Activated T-cell treated with anti-CD3 and anti-CD28 coated beads for 4 hours (primary cell): Measurements from ENCODE around the gene LAMC3.

Experiments used
- DNase-seq: peaks from one replicate; pipeline ENCODE4 v3.0.0-alpha.2; 2020

The LAMC3 gene

DNA sequence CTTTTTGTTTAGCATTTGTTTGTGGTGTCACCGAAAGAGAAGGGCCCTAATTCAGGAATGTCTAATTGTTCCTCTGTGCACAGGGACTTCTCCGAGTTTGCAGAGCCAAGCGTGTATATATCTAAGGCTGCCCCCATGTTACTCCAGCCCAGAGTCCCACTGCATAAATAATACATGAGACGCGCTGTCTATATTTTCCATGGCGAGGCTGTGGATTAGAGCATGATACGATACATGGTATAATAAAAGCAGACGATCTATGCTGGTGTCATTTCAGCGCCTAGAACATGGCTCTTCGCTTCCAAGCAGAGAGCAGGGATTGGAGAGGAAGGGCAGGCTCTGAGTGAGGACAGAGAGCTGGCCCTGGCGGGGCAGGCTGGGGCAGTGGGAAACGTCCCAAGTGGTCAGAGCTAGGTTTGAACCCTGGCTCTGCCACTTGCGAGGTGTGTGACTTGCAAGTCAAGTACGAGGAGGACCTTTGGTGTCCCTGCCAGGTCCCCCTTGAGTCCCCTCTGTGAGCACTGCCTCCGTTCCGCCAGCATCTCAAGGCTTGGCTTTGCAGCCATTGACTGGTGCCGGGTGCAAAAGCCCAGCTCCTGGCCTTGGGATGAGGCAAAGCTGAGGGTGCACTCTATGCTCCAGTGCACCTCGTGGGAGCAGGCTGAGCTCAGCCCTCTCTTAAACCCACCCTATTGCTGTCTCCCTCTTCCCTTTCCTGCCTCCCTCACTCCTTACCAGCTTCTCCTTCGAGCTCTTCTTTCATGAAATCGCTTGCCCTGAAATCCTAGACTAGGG, 29.2 kb upstream of the LAMC3 start:
- DNase-seq, result no peak

DNA sequence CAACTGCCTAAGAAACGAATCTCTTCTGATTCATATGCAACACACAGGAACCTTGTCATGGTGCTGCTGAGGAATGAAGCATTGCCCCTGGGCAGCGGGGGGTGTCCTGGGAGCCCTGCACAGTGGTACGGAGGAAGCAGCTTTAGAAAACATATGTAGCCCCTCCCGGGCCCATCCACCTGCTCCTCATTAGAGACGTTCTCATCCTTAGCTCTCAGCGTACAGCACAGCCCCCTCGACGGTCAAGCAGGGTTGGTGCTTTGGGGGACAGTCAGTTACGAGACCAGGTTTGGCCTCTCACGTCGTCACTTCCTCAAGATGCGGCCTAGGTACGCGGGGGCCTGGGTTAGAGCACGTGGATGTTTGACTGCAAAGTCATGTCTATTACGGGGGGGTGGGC, 28.4 kb upstream of the LAMC3 start:
- DNase-seq, result no peak

DNA sequence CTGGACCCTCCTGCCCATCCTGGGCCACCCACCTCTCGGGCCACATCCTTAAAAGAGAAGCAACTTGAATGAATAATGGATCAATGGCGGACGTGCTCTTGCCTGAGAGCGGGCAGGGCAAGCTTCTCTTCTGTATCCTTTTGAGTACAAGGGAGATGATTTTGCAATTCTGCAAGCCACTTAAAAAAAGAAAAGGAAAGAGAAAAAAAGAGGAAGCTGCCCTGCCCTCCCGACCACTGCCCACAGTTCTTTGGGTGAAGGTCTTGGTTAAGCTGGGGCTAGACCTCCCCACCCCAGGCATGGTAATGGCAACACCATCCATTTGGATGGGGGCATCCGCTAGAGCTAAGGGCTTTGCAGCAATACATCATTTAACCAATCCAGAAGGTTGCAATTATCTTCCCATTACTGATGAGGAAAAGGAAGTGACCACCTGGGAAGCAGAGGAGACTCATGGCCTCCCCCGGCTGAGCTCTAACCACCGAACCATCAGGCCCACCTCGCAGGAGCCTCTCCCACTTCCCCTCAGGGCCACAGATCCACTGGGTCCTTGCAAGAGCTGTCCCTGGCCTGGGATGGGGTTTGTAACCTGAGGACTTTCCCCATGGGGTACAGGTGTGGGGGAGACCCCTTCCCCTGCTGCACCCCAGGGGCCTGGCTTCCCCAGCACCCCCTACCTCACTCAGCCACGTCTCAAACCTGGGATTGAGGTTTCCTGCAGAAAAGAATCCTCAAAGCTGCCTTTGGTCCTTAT, 27.8 kb upstream of the LAMC3 start:
- no peak for DNase-seq

DNA sequence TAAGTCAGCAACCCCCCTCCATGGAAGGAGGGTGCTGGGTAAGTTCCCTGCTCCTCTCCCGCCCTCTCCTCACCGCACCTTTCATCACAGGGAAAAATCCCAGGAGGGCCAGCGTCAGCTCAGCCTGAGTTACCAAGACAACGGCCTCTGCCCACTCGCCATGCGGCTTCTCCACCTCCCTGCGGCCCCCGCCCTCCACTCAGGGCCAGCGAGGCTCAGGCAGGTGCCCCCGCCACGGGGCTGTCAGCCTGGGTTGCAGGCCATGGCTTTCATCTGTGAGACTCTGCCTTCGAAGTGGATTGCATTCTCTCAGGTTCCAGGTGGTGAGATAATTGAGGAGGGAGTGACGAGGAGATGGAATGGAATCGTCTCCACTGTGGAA, 27.2 kb upstream of the LAMC3 start:
- no peak for DNase-seq

DNA sequence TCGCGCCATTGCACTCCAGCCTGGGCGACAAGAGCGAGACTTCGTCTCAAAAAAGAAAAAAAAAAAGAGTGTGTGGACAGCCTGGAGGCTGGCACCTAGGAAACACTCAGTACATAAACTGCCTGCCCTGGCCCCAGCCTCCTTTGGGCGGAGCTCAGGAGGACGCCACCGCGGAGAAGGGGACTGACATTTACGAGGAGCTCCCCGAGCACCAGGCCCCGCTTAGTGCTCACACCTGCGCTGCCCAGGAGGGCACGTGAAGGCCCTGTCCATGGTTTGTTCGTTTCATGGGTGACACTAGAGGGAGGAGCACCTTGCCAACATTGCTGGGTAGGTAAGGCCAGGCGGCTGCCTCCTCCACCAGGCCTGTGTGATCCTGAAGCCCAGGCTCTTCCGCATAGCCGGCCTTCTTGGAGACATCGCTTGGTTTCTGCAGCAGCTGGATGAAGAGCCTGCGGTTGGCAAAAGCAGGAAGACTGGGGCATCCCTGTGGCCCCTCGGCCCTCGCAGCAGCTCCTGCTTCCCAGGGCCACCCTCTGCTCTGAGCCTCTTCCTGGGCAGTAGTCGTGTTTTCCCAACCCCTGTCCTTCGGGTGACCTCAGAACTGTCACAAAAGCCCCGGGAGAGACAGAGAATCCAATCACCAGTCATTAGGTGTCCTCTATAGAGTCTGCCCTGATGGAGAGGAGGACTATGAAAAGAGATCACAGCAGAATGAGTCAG, 26.2 kb upstream of the LAMC3 start:
- no peak for DNase-seq

DNA sequence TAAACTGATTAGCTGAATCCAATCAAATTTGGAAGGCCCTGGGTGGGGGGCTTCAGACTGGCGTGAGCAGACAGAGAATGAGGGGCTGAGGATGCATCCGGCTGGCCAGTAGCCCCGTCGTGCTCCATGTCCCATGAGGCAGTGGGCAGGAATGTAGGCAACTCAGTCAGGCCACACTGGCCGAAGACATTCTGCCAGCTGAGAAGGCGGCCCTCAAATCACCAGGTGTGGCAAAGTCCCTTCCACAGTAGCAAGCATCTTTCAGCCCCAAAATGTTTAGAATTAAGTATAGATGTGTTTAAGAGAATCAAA, 25.7 kb upstream of the LAMC3 start:
- no peak for DNase-seq

DNA sequence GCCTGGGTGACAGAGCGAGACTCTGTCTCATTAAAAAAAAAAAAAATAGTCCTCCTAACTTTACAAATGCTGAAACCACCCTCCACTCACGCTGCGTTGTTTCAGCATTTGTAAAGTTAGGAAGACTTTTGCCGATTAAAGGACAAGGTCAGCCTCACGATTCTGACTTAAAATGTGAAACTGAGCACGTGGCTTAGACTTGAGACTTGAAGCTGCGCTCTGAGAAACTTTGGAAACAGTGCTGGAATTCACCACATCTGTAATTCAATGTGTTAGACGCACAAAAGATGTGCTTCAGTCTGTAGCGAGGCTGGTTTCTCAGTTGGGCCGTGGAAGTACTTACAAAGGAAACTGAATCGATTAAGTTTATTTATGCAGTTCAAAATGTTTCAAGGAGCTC, 25.0 kb upstream of the LAMC3 start:
- no peak for DNase-seq

DNA sequence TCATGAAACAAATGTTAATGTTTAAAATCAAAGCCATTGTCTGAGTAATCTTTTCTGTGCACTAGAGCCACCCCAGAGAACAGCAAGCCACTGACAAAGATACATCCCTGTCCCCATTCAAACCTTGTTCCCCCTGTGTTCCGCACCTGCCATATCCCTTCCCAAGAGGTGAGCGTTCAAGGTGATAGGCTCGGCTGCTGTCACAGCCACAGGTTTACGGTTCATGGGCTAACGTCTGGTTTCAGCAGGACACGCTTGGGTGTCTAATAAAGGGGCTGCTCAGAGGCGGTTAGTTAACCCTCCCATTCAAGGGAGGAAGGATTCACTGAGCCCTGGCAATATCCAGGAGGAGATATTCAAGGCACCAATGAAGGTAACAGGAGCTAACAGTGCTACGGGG, 24.5 kb upstream of the LAMC3 start:
- DNase-seq, result no peak

DNA sequence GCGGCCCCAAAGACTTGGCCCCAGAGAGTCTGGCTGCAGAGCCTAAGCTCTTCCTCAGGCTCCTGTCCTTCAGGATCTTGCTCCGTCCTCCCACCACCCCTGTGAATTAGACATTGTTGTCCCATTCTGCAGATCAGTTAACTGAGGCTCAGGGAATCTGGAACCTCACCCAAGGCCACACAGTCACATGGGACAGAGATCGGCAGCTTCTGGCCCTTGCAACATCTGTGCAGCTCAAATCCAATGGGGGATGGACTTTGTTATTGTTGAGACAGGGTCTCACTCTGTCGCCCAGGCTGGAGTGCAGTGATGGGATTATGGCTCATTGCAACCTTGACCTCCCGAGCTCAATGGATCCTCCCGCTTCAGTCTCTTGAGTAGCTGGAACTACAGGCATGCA, 23.9 kb upstream of the LAMC3 start:
- DNase-seq, result no peak

DNA sequence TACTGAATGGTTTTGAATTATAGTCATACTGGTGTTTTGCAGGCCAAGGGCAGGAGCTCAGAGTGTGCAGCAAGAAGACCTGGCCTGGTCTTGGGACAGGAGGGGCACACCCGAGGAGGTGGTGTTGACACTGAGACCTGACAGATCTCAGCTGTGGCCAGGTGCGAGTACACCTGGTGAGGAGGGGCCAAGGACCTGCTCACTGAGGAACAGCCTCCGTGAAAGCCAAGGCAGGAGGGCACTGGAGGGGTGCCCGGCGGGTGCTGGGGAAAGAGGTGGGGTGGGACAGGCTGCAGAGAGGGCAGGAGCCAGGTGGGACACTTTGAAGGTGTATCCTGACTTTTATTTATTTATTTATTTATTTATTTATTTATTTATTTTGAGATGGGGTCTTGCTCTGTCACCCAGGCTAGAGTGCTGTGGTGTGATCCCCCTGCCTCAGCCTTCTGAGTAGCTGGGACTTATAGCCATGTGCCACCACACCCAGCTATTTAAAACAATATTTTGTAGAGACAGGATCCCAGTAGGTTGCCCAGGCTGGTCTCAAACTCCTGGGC, 23.3 kb upstream of the LAMC3 start:
- DNase-seq, result no peak

DNA sequence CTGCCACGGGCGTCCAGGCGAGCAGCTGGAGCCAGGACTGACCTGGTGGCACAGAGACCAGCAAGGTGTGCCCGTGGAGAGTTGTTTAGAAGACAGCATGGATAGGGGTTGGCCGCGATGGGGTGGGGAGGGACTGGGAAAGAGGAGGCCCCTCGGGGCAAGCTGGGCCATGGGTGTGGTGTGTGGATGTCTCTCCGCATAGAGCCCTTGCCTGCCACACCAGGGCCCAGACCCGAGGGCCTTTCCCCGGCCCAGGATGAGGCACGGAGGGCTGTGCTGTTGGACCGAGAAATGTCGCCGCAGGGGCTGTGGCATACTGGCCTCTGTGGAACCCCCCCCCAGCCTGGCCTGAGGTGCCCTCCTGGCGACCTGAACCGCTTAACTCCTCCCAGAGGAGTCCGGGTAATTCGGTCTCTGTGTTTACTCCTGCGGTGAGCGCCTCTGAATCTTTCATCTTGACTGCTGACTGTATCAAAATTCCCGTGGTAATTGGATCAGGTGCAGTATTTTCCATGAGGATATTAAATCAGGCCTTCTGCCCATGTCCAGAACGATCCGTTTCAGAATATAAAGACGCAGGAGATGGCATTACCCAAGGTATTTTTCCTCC, 22.5 kb upstream of the LAMC3 start:
- no peak for DNase-seq

DNA sequence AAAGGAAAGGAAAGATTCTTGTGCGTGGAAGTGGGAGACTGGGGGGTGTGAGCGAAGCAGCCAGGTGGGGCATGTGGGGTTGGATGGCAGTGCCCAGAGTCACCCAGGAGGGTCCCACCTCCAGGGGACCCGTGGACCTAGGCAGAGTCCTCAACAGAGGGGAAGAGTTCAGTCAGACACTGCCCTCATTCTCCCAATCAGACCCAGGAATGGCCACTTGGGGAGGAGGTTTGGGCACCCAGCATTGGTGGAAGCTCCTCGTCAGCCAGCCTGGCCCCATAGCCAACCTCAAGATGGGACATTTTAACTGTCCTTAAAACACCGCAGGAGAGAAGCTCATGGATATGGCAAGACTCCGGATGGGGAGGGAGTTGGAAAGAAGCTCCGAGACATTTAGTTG, 21.9 kb upstream of the LAMC3 start:
- no peak for DNase-seq

DNA sequence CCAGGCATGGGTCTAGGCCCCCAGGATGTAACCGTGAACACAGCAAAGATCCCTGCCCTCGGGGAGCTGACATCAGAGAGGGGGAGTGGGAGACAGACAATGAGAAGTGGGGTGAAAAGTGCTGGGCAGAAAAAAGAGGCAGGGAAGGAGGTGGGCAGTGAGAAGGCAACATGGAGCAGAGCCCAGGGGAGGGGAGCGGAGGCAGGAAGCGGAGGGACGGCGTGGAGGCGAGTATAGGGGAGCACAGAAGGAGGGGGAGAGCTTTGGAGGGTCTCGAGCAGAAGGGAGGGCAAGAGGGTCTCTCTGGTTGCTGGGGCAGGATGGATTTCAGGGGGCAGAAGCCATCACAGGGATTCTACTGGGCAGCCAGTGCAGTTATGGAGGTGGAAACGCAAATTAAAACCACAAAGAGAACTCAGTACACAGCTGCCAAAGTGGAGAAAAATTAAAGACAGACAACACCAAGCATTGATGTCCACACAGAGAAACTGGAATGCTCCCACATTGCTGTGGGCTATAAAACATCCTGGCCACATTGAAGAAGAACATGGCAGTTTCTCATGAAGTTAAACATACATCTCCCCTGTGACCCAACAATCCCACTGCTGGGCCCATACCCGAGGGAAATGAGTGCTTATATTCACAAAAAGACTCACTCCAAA, 21.1 kb upstream of the LAMC3 start:
- no peak for DNase-seq

DNA sequence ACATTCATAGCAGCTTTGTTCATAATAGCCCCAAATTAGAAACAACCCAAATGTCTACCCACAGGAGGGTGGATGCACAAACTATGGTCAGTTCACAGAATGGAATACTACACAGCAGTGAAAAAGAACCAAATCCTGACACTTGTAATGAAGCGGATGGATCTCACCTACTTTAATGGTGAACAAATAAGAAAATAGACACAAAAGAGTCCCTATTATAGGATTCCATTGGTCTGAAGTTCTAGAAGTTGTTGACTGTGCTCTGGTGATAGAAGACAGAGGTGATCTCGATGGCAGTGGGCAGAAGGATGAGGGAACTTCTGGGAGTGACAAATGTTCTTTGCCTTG, 20.6 kb upstream of the LAMC3 start:
- no peak for DNase-seq

DNA sequence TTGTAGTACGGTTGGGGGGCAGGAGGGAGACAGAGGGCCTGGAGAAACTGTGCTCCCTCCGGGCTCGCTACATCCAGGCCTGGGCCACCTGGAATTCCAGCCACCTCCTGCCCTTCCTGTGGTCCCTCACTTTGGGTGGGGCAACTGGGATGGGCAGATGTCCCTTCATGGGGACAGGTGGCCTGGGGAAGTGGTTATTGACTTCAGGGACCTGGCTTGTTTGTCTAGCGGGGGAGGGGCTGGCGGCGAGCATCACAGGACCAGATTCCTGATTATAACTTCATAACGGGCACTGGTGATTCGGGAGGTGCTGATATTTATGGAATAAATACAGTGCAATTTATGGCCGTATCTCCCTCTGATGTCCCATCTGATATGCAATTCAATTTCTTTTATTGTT, 20.1 kb upstream of the LAMC3 start:
- DNase-seq, result no peak

DNA sequence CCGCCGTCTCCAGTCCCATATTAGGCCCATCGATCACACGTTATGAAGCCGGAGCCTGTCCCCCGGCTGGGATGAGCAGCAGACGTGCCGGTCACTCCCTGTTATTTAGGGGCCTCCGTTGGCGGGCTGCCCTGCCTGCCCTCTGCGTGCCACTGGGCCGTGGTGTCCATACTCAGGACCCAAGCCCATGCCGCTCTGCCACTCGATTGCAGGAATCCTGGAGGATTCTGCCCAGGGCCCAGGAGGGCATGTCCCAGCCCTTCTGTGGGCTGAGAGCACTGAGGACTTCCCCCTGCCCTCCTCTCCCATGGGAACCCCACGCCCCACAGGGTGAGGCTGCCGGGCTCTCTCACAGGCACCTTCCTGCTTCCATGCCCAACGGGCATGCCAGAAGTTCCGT, 19.6 kb upstream of the LAMC3 start:
- DNase-seq, result no peak

DNA sequence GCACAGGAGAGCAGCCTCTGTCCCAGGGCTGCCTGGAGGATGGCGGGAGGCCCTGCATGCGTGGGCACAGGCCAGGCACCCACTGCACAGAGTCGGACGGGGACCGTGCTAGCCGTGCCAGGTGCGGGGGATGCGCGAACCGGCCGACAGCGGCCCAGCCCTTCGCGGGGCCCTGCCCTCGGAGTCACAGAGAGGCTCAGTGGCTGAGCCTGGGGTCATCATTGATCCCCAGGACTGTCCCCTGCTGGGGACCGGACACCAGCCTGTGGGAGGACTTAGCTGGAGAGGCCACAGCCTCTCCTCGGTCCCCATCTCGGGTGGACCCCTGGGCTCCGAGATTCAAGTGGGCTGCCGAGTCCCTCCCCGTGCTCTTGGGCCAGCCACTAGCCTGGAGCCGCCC, 19.1 kb upstream of the LAMC3 start:
- no peak for DNase-seq

DNA sequence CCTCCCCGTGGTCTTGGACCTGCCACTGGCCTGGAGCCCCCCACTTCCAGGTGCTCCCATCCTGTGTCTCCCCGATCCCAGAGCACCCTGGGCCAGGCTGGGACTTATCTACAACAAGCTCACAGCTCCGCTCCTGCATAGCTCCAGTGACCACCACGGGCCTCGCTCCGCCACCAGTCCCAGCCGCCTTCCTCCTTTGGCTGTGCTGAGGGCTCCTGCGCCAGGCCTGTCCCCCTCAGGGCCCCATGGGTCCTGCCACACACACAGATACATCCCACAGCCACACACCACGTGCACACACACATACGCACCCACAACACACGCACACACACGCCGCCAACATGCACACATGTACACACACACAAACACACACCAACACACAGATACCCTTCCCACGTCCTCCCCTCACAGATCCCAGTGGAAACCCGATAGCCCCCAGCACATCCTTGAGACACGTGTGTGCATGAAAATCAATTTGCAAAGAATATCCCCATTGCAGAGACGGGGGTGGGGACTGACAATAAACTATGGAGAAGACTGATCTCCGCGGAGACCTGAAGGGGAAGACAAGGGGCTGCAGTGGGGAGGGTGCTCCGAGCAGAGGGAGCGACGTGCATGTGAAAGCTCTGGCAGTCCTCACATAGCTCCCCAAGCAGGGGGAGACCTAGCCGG, 18.5 kb upstream of the LAMC3 start:
- no peak for DNase-seq

DNA sequence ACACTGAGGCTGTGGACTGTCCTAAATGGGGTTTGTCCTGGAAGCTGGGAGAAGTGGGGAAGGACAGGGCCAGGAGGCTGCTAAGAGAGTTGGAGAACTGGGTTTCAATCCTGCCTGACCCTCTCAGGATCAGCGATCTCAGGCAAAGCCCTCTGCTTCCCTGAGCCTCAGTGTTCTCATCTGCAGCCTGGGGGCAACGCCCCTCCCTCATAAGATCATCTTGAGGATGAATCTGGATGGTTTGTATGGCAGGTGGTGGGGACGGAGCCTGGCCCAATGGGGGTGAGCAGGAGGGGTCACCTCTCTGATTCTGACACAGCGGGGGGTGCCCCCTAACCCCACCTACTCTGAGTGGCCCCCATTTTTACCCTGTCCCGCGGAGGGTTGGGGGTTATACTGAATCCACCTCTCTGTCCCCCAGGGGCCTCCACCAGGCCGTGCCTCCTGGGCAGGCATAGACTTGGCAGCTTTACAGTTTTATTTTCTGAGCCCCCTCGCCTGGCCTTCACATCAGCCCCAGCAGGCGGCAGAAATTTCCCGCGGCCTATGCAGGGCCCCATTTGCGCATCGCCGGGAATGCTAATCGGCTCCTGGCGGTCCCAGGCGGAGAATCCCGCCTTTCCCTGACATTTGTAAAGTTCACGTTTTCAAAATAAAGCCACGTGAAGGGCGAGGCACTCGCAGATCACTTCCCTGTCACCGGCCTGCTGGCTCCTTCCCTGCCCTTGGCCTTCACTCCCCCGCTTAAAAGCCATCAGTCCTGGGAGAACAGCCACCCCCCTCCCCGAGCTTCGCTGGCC, 17.8 kb upstream of the LAMC3 start:
- DNase-seq, result no peak

DNA sequence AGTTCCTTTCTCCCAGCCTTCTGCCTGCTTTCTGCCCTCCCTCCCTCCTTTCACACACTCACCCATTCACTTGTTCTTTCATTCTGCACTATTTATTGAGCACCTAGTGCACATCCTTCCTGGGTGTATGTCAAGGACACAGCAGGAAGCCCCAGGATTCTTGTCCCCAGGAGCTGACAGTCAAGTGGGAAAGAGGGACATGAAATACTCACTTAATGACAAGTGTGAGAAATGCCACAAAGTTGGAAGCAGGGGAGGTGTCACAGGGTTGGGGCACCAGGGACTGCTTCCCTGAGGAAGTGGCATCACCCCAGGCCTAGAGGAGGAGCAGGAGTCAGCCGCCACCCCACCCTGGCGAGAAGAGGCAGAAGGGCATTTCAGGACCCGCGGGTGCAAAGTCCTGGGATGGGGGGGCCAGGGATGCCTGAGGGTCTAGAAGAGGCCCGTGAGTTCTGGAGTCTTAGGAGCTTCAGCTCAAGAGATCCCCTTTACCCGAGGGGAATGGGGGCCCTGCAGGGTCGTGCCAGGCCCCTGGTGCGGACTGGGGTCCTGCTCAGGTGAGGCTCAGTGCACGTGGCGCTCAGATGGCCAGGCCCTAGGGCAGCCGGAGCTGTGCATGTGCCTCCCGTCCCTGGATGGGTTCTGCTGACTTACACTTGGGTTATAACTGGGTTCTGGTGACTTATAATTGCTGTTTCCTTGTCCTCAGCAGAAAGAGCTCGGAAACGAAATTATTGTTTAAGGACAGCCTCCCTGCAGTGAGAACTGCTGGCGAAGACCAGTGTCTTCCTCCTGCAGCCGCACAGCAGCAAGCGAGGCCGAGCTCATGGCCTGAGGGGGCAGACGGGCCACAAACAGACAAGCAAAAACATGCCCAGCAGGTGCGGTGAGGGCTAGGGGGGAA, 16.9 kb upstream of the LAMC3 start:
- DNase-seq, result no peak

DNA sequence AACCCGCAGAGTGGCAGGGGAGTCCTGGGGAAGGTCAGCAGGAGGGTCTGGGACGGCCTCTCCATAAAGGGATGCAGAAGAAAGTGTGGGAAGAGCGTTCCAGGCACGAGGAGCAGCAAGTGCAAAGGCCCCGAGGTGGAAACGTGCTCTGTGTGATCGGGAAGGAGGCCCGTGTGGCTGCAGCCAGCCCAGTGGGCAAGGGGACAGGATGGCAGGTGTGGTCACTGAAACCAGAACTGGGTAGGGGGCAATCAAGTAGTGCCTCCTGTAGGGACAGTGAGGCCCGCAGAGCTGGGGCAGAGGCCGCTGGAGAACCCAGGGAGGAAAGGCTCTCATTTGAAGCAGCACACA, 16.3 kb upstream of the LAMC3 start:
- DNase-seq, result no peak
